Mesodermal cell (in vitro differentiated cells): ENCODE measurements around the gene COL27A1.

ENCODE experiments used
- H3K27ac ChIP-seq: 2 replicates; pipeline ENCODE4 v1.7.0; 2013; ENCODE audit warnings: mild to moderate bottlenecking, low read depth, low read length, moderate library complexity; ENCODE audit not compliant: severe bottlenecking
- H3K36me3 ChIP-seq: 2 replicates; pipeline ENCODE4 v1.7.1; 2013; ENCODE audit warnings: mild to moderate bottlenecking, low read length, moderate library complexity; ENCODE audit not compliant: control insufficient read depth, insufficient read depth
- H3K4me1 ChIP-seq: one replicate; pipeline ENCODE4 v1.7.1; 2013; ENCODE audit warnings: mild to moderate bottlenecking, low read length; ENCODE audit not compliant: insufficient read depth, control insufficient read depth, poor library complexity, severe bottlenecking
- H3K4me3 ChIP-seq: 2 replicates; pipeline ENCODE4 v1.7.0; 2013; ENCODE audit warnings: low read length, control low read depth, mild to moderate bottlenecking; ENCODE audit not compliant: insufficient read depth, poor library complexity, severe bottlenecking; ENCODE audit errors: extremely low read depth
- H3K9me3 ChIP-seq: 2 replicates; pipeline ENCODE4 v1.7.1; 2013; ENCODE audit warnings: mild to moderate bottlenecking, low read length, moderate library complexity; ENCODE audit not compliant: control insufficient read depth
- WGBS, 2 experiments: methylation state at CpG; one replicate each; pipeline ENCODE4 v1.1.5; 2013; ENCODE audit warnings: missing lambda C conversion rate in 2 of 2; ENCODE audit not compliant: insufficient coverage in 2 of 2; 5-methylcytosine and 5-hydroxymethylcytosine counted together

Gene COL27A1

DNA sequence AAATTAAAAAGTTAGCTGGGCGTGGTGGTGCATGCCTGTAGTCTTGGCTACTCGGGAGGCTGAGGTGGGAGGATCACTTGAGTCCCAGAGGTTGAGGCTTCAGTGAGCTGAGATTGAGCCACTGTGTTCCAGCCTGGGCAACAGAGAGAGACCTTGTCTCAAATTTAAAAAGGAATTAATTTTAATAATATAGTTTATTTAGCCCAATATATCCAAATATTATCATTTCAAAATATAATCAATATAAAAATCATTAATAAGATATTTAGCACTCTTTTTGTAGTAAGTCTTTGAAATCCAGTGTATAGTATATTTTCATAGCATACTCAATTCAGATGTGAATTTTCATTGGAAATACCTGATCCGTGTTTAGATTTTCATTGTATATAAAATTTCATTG lies 124.4 kb downstream of the COL27A1 start:
- Histone ChIP-seq H3K27ac (no peak overlapping the region), H3K36me3 (peaks cover 50% of the 10 kb centered on the region), H3K4me1 (peaks cover 51% of the 10 kb centered on the region), H3K4me3 (no peak overlapping the region), H3K9me3 (no peaks in the 10 kb centered on the region)
- WGBS, 2 experiments: no CpG with 5 or more reads among the region's 3 CpGs

DNA sequence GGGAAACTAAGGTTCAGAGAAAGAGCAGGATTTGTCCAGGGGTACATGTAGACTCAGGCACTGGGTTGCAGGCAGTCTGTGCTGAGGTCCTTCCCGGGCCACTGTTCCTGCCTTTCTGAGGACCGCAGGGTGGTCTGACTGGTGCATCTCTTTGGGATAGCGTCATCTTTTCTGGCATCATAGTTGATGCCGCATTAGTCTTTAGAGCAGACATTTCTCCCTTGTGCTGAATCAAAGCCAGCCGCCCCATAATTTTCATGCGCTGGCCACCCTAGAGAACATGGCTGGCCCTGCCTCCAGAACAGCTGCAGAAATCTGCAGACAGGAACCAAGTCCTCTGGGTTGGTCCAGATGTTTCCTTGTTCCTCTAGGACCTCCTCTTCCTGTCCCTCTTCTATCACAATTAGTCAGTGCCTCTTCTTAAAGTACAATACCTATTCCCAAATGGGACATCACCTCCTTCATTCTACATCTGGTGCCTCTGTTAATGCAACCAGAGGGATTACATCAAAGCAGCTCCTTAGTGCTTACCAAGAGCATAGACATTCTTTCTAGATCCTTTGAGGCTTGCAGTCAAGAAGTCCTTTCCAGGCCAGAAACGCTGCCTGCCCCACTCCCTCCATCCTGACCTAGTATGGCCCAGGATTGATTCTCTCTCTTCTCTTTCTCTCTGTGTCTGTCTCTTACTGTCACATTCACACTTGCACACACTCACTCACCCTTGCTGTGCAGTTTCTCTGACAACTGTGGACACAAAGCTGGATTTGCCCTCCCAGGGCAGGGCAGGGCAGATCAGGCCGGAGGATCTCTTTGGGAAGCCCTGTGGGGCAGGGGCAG lies 125.5 kb downstream of the COL27A1 start:
- Histone ChIP-seq H3K4me3 (no peak overlapping the region), H3K9me3 (no peaks in the 10 kb centered on the region), H3K27ac (no peak overlapping the region), H3K4me1 (peaks cover 49% of the 10 kb centered on the region), H3K36me3 (peaks cover 48% of the 10 kb centered on the region)
- WGBS, 2 experiments: 95 to 99% methylated on average over 7 to 8 of the region's 8 CpGs

DNA sequence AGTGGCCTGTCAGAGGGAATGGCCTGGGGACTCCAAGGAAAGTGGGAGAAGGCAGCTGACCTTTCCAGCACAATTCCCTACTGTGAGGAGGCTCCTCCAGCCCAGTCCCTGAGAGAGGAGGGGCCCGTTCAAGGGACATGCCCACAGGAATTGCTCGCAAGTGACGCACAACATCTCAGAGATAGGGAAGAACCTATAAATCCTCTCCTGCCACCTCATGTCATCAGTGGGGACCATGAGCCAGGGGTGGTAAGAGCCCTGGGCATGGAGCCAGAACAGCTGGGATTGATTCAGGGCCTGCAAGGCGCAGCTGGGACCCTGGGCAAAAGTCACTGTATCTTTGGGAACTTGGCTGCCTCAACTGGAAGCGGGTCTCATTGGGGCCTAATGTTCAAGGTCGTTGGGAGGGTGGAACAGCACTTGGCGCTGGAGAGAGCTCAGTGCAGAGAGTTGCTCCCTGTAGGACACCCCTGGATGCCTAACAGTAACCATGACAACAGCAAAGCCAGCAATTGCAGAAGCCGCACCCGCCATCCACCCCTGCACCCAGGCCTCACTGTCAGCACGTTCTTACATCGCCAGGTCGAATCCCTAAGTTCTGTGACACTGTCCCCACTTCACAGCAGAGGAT lies 126.3 kb downstream of the COL27A1 start:
- H3K4me1 ChIP-seq: peaks cover 44% of the 10 kb centered on the region
- H3K4me3 ChIP-seq: no peak overlapping the region
- WGBS, 2 experiments: 94 to 96% methylated on average over 12 of the region's 12 CpGs
- H3K36me3 ChIP-seq: peaks cover 48% of the 10 kb centered on the region
- no peak overlapping the region for H3K27ac ChIP-seq
- no peaks in the 10 kb centered on the region for H3K9me3 ChIP-seq

DNA sequence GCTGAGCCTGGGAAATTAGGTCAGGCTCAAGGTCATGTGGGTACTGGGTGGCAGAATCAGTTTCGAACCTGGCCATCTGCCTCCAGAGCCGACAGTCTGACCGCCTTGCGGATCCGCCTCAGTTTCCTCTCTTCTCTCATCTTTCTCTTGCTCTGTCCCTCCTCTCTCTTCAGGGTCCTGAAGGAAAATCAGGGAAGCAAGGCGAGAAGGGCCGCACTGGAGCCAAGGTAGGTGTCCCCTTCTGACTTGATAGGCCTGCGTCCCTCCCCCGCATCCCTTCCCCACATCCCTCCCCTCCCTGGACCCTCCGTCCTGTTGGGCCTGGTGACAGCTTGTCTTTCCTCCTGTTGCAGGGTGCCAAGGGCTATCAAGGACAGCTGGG lies 126.8 kb downstream of the COL27A1 start:
- H3K27ac ChIP-seq: no peak overlapping the region
- WGBS, 2 experiments: 92 to 98% methylated on average over 5 to 9 of the region's 10 CpGs
- H3K4me1 ChIP-seq: peaks cover 38% of the 10 kb centered on the region
- peaks cover 52% of the 10 kb centered on the region for H3K36me3 ChIP-seq
- H3K4me3 ChIP-seq: no peak overlapping the region
- H3K9me3 ChIP-seq: no peaks in the 10 kb centered on the region

DNA sequence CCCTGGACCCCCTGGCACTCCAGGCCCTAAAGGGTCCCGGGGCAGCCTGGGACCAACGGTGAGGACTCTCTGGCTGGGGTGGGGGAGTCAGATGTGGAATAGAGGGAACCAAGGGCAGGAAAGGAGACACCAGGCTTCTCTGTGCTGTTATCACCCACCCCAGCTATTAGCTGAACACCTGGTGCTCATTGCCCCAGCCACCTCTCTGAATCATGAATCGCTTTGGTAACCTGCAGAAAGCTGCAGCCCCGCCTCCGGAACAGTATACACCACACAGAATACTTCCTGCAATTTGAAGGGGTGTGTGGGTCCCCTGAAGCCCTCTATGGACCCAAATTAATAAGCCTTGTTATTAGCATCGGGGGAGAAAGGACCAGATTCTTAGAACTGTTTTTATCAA lies 127.2 kb downstream of the COL27A1 start:
- peaks cover 56% of the 10 kb centered on the region for H3K36me3 ChIP-seq
- H3K27ac ChIP-seq: no peak overlapping the region
- H3K4me1 ChIP-seq: peaks cover 40% of the 10 kb centered on the region
- no peaks in the 10 kb centered on the region for H3K9me3 ChIP-seq
- no peak overlapping the region for H3K4me3 ChIP-seq
- WGBS, 2 experiments: 84 to 92% methylated on average over 2 to 4 of the region's 6 CpGs

DNA sequence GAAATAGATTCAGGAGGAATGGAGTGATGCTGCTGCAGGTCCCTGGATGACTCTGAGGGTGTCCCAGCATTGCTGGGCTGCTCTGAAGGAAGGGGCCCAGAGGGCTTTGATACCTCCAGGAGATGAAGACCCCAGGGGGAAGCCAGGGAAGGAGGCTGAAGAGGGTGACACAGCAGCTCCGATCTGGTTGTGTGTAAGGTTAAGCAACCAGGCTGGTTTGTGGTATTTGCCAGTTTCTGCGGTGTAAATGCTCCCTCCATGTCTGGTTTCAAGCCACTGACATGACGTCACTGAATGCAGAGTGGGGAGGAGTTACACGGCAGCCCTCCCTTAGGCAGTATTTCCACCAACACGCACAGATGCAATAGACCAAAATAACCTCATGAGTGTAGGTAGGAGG lies 127.6 kb downstream of the COL27A1 start:
- Histone ChIP-seq H3K36me3 (peaks cover 60% of the 10 kb centered on the region), H3K4me3 (no peak overlapping the region)

DNA sequence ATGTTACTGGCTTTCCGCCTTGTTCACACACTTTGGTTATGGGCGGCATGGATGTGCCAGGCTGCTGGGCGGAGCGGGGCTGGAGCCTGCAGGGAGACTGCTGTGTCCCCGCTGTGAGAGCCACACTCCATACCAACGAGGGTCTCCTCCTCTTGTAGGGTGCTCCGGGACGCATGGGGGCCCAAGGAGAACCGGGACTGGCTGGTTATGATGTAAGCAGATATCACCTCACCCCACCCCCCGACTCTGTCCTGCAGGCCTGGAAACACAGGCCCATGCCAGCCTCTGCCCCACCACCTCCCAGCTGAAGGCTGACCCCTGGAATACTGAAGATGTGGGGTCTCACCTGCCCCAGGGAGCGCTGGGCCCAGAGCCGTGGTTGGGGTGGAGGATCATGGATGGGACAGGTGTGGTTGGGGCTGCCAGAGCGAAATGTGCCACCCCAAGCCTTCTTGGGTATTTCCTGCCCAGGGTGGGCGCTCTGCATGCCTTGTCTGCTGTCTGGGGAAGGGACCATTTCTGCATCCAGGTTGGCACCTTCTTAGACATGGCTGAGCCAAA lies 128.3 kb downstream of the COL27A1 start:
- 88 to 98% methylated on average over 11 to 13 of the region's 14 CpGs for WGBS, 2 experiments
- Histone ChIP-seq H3K4me1 (peaks cover 46% of the 10 kb centered on the region), H3K9me3 (no peaks in the 10 kb centered on the region), H3K36me3 (peaks cover 60% of the 10 kb centered on the region), H3K4me3 (no peak overlapping the region), H3K27ac (no peak overlapping the region)

More for the DNA sequence above, 127.6 kb downstream of the COL27A1 start:
- Histone ChIP-seq H3K9me3 (no peaks in the 10 kb centered on the region), H3K4me1 (peaks cover 41% of the 10 kb centered on the region), H3K27ac (no peak overlapping the region)
- 61 to 77% methylated on average over 3 to 4 of the region's 5 CpGs for WGBS, 2 experiments

DNA sequence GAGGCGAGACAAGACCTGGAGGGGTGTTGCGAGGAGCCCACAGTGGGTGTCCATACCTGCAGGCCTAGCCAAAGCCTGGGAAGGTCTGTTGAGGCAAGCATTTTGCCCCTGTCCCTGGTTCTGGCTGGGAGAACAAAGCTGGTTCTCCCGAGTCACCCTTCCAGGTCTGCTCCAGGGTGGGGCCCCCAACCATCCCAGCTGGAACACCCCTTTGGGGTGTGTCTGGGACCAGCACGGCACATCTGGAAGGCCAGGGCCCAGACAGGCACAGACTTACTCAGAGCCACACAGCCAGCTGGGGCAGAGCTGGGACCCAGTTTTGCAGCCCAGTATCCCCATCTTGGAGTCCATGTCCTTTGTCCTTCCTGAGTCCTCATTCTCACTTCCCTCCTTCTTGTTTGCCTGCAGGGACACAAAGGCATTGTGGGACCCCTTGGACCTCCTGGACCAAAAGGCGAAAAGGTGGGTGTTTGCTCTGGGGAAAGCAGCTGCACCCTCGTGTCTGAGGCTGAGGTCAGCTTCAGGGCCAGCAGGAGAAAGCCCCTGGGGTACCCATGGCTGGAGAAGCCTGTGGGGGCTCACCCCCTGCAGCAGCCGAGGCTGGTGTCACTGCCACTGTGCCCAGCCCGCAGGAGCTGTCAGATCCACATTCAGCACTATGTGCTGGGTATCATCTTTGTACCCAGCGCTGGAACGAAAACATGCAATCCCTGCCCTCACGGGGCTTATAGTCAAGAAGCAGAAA lies 129.2 kb downstream of the COL27A1 start:
- Histone ChIP-seq H3K4me3 (no peak overlapping the region), H3K36me3 (peaks cover 55% of the 10 kb centered on the region), H3K9me3 (no peaks in the 10 kb centered on the region), H3K27ac (no peak overlapping the region), H3K4me1 (peaks cover 40% of the 10 kb centered on the region)
- 88 to 91% methylated on average over 11 of the region's 11 CpGs for WGBS, 2 experiments

DNA sequence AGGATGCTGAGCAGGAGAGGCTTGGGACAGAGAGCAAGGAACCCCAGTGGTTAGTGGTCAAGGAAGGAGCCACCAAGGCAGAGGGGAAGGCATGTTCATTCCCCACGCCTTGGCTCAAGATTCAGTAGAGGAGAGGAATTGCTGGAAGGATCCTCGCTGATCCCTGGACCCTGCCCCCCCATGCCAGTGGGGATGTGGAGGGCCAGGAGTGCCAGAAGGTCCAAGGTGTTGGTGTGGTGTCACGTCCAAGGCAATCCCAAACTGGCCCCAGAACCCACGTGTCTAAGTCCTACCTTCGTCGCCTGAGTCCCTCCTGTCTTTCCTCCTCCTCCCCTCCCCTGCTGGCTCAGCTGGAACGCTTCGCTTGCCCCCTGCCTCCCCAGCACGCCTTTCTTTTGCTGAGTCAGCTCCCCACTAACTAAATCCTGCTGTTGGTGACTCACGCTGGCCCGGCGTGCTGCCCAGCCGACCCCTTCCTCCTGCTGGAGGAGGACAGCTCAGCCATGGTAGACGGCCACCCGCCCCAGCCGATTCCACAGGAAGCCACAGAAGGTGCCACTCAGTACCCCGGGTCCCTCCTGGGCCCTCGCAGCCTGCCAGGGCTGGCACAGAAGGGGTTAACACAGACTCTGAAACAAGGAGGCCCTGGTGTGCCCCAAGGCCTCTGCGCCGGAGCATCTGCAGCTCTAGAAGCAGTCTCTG lies 130.0 kb downstream of the COL27A1 start:
- no peak overlapping the region for H3K27ac ChIP-seq

DNA sequence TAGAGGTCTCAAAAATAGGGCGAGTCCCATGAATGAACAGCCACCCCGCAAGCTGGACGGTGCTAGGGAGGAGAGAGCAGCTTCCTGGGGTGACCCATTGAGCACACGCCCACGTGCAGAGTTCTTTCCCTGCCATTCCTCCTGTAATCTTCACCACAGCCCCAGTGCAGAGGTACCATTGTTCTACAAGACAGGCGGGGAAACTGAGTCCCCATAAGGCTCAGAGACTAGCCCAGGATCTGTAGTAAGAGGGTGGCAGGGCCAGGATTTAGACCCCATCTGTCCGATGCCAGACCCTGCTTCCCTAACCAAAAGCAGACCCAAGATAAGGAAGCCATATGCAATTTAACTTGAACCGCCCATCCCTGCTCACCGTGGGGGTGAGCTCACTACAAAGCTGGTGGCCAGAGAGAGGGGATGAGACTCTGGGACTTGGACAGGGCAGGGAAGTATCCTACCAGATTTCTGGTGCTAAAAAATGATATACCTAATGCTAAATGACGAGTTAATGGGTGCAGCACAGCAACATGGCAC lies 130.9 kb downstream of the COL27A1 start:
- Histone ChIP-seq H3K4me1 (peaks cover 39% of the 10 kb centered on the region), H3K36me3 (peaks cover 49% of the 10 kb centered on the region), H3K27ac (no peak overlapping the region), H3K4me3 (no peak overlapping the region), H3K9me3 (no peaks in the 10 kb centered on the region)
- 93 to 95% methylated on average over 4 to 6 of the region's 10 CpGs for WGBS, 2 experiments

More for the DNA sequence above, 130.0 kb downstream of the COL27A1 start:
- Histone ChIP-seq H3K36me3 (peaks cover 53% of the 10 kb centered on the region), H3K9me3 (no peaks in the 10 kb centered on the region), H3K4me1 (peaks cover 39% of the 10 kb centered on the region), H3K4me3 (no peak overlapping the region)
- 54 to 68% methylated on average over 16 to 20 of the region's 20 CpGs for WGBS, 2 experiments
